Measurements from ENCODE around the gene DNASE1.

- TF ChIP-seq MAX (CRISPR knock-in tag; IDR thresholded peaks at IDR 0.05) (no peak), JUN (IDR thresholded peaks at IDR 0.05; ENCODE audit: borderline replicate concordance, low read depth, low read length) (no peak), JUN (CRISPR knock-in tag; IDR thresholded peaks at IDR 0.05; ENCODE audit: borderline replicate concordance) (no peak), SIN3A (IDR thresholded peaks at IDR 0.05; ENCODE audit: borderline replicate concordance in 2 of 2, control insufficient read depth in 1 of 2, low read depth in 2 of 2, low read length in 2 of 2) (no peak), HDAC6 (IDR thresholded peaks at IDR 0.05; ENCODE audit: low read depth, low read length) (no peak), ZNF197 (CRISPR knock-in tag; IDR thresholded peaks at IDR 0.05; ENCODE audit: low read depth) (no peak), CCNT2 (IDR thresholded peaks at IDR 0.05; ENCODE audit: borderline replicate concordance, extremely low read depth, insufficient read length, low read depth, low read length) (no peak), NFYB (IDR thresholded peaks at IDR 0.05; ENCODE audit: extremely low read depth, insufficient read length) (no peak), CTCF (IDR thresholded peaks at IDR 0.05 in 2 of 3, conservative IDR thresholded peaks at IDR 0.05 in 1 of 3; ENCODE audit: insufficient read depth in 2 of 3, low read depth in 1 of 3, low read length in 3 of 3) (no peak), ZNF324 (CRISPR knock-in tag; IDR thresholded peaks at IDR 0.05) (no peak), STAT6 (CRISPR knock-in tag; IDR thresholded peaks at IDR 0.05) (no peak), PHF8 (IDR thresholded peaks at IDR 0.05; ENCODE audit: borderline replicate concordance, low read length) (no peak)
Measured at GRCh38 chr16:3656491-3657468, 2.3 kb downstream of the DNASE1 start.
